Ovary (tissue), 3 donors: ENCODE results near the gene KRT33B.

Source experiments
- EP300 ChIP-seq: sonication (generic); formaldehyde crosslinking; IDR thresholded peaks from one replicate; pipeline ENCODE4 v1.6.1; 2017; ENCODE audit warnings: antibody characterized with exemption
- TF ChIP-seq, protein P1 (sequence below), 3 donors: fragments of 450-650 bp in 2 of 3; fragments of 200-600 bp in 1 of 3; IDR thresholded peaks; one replicate each; pipeline versions ENCODE4 v1.5.1 to v1.8.0; 2016 to 2022; ENCODE audit warnings: antibody characterized with exemption in 3 of 3, mild to moderate bottlenecking in 1 of 3
- donor health status: DM: no; HTN: no; CAD: no.

DNA sequence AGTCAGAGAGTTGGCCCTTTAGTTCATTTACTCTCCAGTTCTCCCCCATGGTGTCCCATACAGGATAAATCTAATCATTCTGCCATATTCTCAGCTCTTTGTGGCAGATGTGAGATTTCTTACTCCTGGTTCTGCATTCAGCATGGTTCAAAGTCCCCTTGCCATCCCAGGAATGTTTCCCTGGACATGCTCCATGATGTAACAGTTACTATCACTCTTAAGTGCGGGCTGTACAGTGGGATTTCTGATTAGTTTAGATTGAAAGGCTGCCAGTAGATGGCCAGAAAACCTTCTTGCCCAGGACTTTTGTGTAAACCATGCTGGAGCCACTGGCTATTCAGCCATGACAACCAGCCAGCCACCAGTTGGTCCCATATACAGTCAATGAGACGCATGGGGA is 44.4 kb upstream of the KRT33B start:
- TF ChIP-seq, protein P1, sequence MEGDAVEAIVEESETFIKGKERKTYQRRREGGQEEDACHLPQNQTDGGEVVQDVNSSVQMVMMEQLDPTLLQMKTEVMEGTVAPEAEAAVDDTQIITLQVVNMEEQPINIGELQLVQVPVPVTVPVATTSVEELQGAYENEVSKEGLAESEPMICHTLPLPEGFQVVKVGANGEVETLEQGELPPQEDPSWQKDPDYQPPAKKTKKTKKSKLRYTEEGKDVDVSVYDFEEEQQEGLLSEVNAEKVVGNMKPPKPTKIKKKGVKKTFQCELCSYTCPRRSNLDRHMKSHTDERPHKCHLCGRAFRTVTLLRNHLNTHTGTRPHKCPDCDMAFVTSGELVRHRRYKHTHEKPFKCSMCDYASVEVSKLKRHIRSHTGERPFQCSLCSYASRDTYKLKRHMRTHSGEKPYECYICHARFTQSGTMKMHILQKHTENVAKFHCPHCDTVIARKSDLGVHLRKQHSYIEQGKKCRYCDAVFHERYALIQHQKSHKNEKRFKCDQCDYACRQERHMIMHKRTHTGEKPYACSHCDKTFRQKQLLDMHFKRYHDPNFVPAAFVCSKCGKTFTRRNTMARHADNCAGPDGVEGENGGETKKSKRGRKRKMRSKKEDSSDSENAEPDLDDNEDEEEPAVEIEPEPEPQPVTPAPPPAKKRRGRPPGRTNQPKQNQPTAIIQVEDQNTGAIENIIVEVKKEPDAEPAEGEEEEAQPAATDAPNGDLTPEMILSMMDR (IDR thresholded peaks at IDR 0.05) = no peak
- no peak for TF ChIP-seq EP300
